H9 (cell line): Measurements from ENCODE around the gene HDLBP. TPM values are rescaled to one million over a fixed set of nuclear protein-coding genes. Genes with fewer than 3 reads are reported as not detected.
A peak's percentile ranks its signal among the peaks of the same experiment; 100 is the strongest.

Experiments used
- DNase-seq: peaks from one replicate; pipeline ENCODE4 v3.0.0-alpha.2; 2017
- H2AFZ ChIP-seq: one replicate; pipeline ENCODE4 v1.6.1; 2013; ENCODE audit warnings: mild to moderate bottlenecking, low read length, control low read depth, moderate library complexity
- H2AK5ac ChIP-seq: 2 replicates; pipeline ENCODE4 v1.6.1; 2013; ENCODE audit warnings: low read length, control low read depth, mixed read lengths; ENCODE audit not compliant: insufficient read length
- H2BK120ac ChIP-seq: one replicate; pipeline ENCODE4 v1.6.1; 2013; ENCODE audit warnings: low read depth, mild to moderate bottlenecking, low read length, control low read depth, inconsistent platforms; ENCODE audit not compliant: poor library complexity, severe bottlenecking
- H2BK12ac ChIP-seq: 2 replicates; pipeline ENCODE4 v1.6.1; 2013; ENCODE audit warnings: low read length, control low read depth, mixed read lengths, low read depth; ENCODE audit not compliant: insufficient read length
- H2BK15ac ChIP-seq: 2 replicates; pipeline ENCODE4 v1.6.1; 2013; ENCODE audit warnings: low read depth, low read length, control low read depth
- H2BK20ac ChIP-seq: one replicate; pipeline ENCODE4 v1.6.1; 2013; ENCODE audit warnings: low read depth, mild to moderate bottlenecking, low read length, control low read depth, inconsistent platforms; ENCODE audit not compliant: poor library complexity, severe bottlenecking
- H2BK5ac ChIP-seq: 2 replicates; pipeline ENCODE4 v1.6.1; 2013; ENCODE audit warnings: low read length, control low read depth, mixed read lengths; ENCODE audit not compliant: insufficient read length
- H3K14ac ChIP-seq: 2 replicates; pipeline ENCODE4 v1.6.1; 2013; ENCODE audit warnings: low read length, control low read depth; ENCODE audit not compliant: insufficient read depth
- H3K18ac ChIP-seq: 2 replicates; pipeline ENCODE4 v1.6.1; 2013; ENCODE audit warnings: low read depth, mild to moderate bottlenecking, mixed read lengths, low read length, control low read depth; ENCODE audit not compliant: insufficient read length
- H3K23ac ChIP-seq: 2 replicates; pipeline ENCODE4 v1.6.1; 2013; ENCODE audit warnings: low read length, control low read depth, mixed read lengths, low read depth; ENCODE audit not compliant: insufficient read length
- H3K23me2 ChIP-seq: 2 replicates; pipeline ENCODE4 v1.6.1; 2013; ENCODE audit warnings: low read depth, mild to moderate bottlenecking, mixed read lengths, low read length, control low read depth; ENCODE audit not compliant: insufficient read length, poor library complexity, severe bottlenecking
- H3K27ac ChIP-seq: 2 replicates; pipeline ENCODE4 v1.5.1; 2013; ENCODE audit warnings: low read length, control low read depth, mixed read lengths, low read depth; ENCODE audit not compliant: insufficient read length
- H3K27me3 ChIP-seq: 2 replicates; pipeline ENCODE4 v1.6.1; 2013; ENCODE audit warnings: low read length, control low read depth, inconsistent platforms; ENCODE audit not compliant: insufficient read depth
- H3K4ac ChIP-seq: 2 replicates; pipeline ENCODE4 v1.6.1; 2013; ENCODE audit warnings: low read depth, mild to moderate bottlenecking, control low read depth, inconsistent platforms, low read length, moderate library complexity
- H3K4me1 ChIP-seq: 2 replicates; pipeline ENCODE4 v1.6.1; 2013; ENCODE audit warnings: low read length, control low read depth, inconsistent platforms; ENCODE audit not compliant: insufficient read depth
- H3K4me2 ChIP-seq: 2 replicates; pipeline ENCODE4 v1.6.1; 2013; ENCODE audit warnings: low read length, control low read depth, mixed read lengths; ENCODE audit not compliant: insufficient read length, insufficient read depth
- H3K56ac ChIP-seq: 2 replicates; pipeline ENCODE4 v1.6.1; 2013; ENCODE audit warnings: low read depth, mild to moderate bottlenecking, mixed read lengths, low read length, control low read depth; ENCODE audit not compliant: insufficient read length
- H3K79me1 ChIP-seq: 2 replicates; pipeline ENCODE4 v1.6.1; 2013; ENCODE audit warnings: low read depth, mild to moderate bottlenecking, moderate library complexity, low read length, control low read depth, inconsistent platforms; ENCODE audit not compliant: insufficient read depth, poor library complexity, severe bottlenecking
- H3K79me2 ChIP-seq: 2 replicates; pipeline ENCODE4 v1.6.1; 2013; ENCODE audit warnings: low read length, control low read depth, inconsistent platforms; ENCODE audit not compliant: insufficient read depth
- H3K9ac ChIP-seq: 2 replicates; pipeline ENCODE4 v1.6.1; 2013; ENCODE audit warnings: low read length, control low read depth, mixed read lengths; ENCODE audit not compliant: insufficient read length; ENCODE audit errors: extremely low read depth
- H3K9me3 ChIP-seq: one replicate; pipeline ENCODE4 v1.6.1; 2013; ENCODE audit warnings: low read depth, low read length, inconsistent platforms; ENCODE audit not compliant: control insufficient read depth
- H3T11ph ChIP-seq: one replicate; pipeline ENCODE4 v1.6.1; 2013; ENCODE audit warnings: mild to moderate bottlenecking, low read length, control low read depth, inconsistent platforms
- H4K20me1 ChIP-seq: one replicate; pipeline ENCODE4 v1.6.1; 2013; ENCODE audit not compliant: control insufficient read depth, insufficient read length, insufficient read depth
- H4K5ac ChIP-seq: 2 replicates; pipeline ENCODE4 v1.6.1; 2013; ENCODE audit warnings: low read depth, mild to moderate bottlenecking, mixed read lengths, low read length, control low read depth; ENCODE audit not compliant: insufficient read length
- H4K8ac ChIP-seq: replicated peaks from 2 replicates; pipeline ENCODE4 v1.6.1; 2013; ENCODE audit warnings: low read length, control low read depth, mixed read lengths, low read depth; ENCODE audit not compliant: insufficient read length
- H4K91ac ChIP-seq: 2 replicates; pipeline ENCODE4 v1.6.1; 2013; ENCODE audit warnings: low read depth, mild to moderate bottlenecking, moderate library complexity, mixed read lengths, low read length, control low read depth; ENCODE audit not compliant: insufficient read length
- H3K27ac Mint-ChIP-seq, 3 experiments: 2 replicates in 2 of 3; 3 replicates in 1 of 3; pipeline ENCODE4 v1.8.0; 2020 to 2021; ENCODE audit warnings: mixed read lengths in 3 of 3, mild to moderate bottlenecking in 1 of 3, moderate library complexity in 1 of 3
- H3K27me3 Mint-ChIP-seq: 2 replicates; pipeline ENCODE4 v1.8.0; 2021; ENCODE audit warnings: low read depth, mild to moderate bottlenecking, moderate library complexity, mixed read lengths
- H3K36me3 Mint-ChIP-seq, 3 experiments: 2 replicates in 2 of 3; 3 replicates in 1 of 3; pipeline ENCODE4 v1.8.0; 2020 to 2021; ENCODE audit warnings: low read depth in 3 of 3, mixed read lengths in 3 of 3; ENCODE audit not compliant: insufficient read depth in 1 of 3
- H3K4me1 Mint-ChIP-seq, 2 experiments: 2 replicates each; pipeline ENCODE4 v1.8.0; 2020; ENCODE audit warnings: mixed read lengths in 2 of 2
- H3K4me3 Mint-ChIP-seq, 2 experiments: 2 replicates in 1 of 2; 3 replicates in 1 of 2; pipeline ENCODE4 v1.8.0; 2020 to 2021; ENCODE audit warnings: mild to moderate bottlenecking in 2 of 2, mixed read lengths in 2 of 2, moderate library complexity in 1 of 2
- H3K9me3 Mint-ChIP-seq, 2 experiments: 2 replicates in 1 of 2; 3 replicates in 1 of 2; pipeline ENCODE4 v1.8.0; 2020; ENCODE audit warnings: mild to moderate bottlenecking in 2 of 2, mixed read lengths in 2 of 2, moderate library complexity in 1 of 2
- WGBS: extraction: QIAGEN DNeasy Blood & Tissue Kit; methylation state at CpG from one replicate; pipeline ENCODE4 v1.1.7; 2013; ENCODE audit warnings: missing lambda C conversion rate, low lambda C conversion rate, mixed read lengths; ENCODE audit not compliant: insufficient read length; ENCODE audit errors: extremely low coverage; 5-methylcytosine and 5-hydroxymethylcytosine counted together
- total RNA-seq: library from RNA; stranded (reverse); gene quantifications from 2 replicates; pipeline ENCODE4 v1.2.1, GENCODE V29; 2021
- TF ChIP-seq, protein P1 (sequence below): fragments of 200-600 bp; sonication (generic); conservative IDR thresholded peaks from 3 replicates; pipeline ENCODE4 v1.8.0; 2021; ENCODE audit warnings: antibody characterized with exemption, mild to moderate bottlenecking

Gene HDLBP
- total RNA-seq, 1 experiment from 2014 or later: 364 TPM

DNA sequence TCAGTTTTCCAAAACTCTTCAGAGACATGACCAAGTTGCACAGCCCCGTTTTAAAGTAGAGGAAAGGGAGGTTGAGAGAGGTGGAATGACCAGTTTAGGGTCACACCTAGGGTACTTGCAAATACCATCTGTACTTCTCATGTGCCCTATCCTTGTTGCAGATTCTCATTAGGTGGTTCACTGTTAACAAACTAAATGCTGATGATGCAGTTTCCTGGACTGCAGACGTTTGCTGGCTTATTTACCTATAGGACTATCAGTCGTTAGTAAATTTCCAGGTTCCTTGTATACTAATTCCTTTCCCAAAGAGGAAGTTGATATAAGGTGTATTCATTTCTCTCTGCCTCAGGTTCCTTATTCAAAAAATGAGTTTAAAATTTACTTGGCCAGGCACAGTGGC, 42.1 kb upstream of the HDLBP start:
- Mint-ChIP-seq H3K4me3 (peak overlapping the region; percentile 76 to 82), H3K4me1 (peaks cover 47 to 53% of the 10 kb centered on the region in 2 experiments), H3K27me3 (no peaks in the 10 kb centered on the region), H3K9me3 (no peaks in the 10 kb centered on the region), H3K27ac (no peak overlapping the region), H3K36me3 (peaks cover 0 to 20% (median 13%) of the 10 kb centered on the region in 3 experiments; a peak in 5 of 7 replicates)
- H3K18ac ChIP-seq: no peak overlapping the region
- H3K79me2 ChIP-seq: peaks cover 7% of the 10 kb centered on the region; the same call in 1 of the 2 replicates
- H2AK5ac ChIP-seq: no peak overlapping the region
- TF ChIP-seq, protein P1, sequence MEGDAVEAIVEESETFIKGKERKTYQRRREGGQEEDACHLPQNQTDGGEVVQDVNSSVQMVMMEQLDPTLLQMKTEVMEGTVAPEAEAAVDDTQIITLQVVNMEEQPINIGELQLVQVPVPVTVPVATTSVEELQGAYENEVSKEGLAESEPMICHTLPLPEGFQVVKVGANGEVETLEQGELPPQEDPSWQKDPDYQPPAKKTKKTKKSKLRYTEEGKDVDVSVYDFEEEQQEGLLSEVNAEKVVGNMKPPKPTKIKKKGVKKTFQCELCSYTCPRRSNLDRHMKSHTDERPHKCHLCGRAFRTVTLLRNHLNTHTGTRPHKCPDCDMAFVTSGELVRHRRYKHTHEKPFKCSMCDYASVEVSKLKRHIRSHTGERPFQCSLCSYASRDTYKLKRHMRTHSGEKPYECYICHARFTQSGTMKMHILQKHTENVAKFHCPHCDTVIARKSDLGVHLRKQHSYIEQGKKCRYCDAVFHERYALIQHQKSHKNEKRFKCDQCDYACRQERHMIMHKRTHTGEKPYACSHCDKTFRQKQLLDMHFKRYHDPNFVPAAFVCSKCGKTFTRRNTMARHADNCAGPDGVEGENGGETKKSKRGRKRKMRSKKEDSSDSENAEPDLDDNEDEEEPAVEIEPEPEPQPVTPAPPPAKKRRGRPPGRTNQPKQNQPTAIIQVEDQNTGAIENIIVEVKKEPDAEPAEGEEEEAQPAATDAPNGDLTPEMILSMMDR: no peak
- H2BK12ac ChIP-seq: no peak overlapping the region
- H3T11ph ChIP-seq: no peak overlapping the region
- H2BK20ac ChIP-seq: no peak overlapping the region
- no peak overlapping the region for H3K56ac ChIP-seq
- H3K27me3 ChIP-seq: no peaks in the 10 kb centered on the region
- H2AFZ ChIP-seq: no peak overlapping the region
- peaks cover 2% of the 10 kb centered on the region; the same call in 1 of the 2 replicates for H3K4me1 ChIP-seq
- no peak overlapping the region for H4K8ac ChIP-seq
- H3K9ac ChIP-seq: no peak overlapping the region
- H3K23me2 ChIP-seq: peaks cover 4% of the 10 kb centered on the region
- H3K4ac ChIP-seq: no peak overlapping the region
- no peak overlapping the region for H3K23ac ChIP-seq
- no peak for DNase-seq
- no peaks in the 10 kb centered on the region for H4K20me1 ChIP-seq
- peaks cover 5% of the 10 kb centered on the region for H3K79me1 ChIP-seq
- no peak overlapping the region for H2BK5ac ChIP-seq
- no peak overlapping the region for H4K5ac ChIP-seq
- no CpG with 5 or more reads among the region's 3 CpGs for WGBS
- no peaks in the 10 kb centered on the region for H3K9me3 ChIP-seq
- H2BK15ac ChIP-seq: no peak overlapping the region
- H3K14ac ChIP-seq: no peak overlapping the region
- H3K4me2 ChIP-seq: peak overlapping the region; percentile 67
- H4K91ac ChIP-seq: no peak overlapping the region
- H2BK120ac ChIP-seq: no peak overlapping the region
- no peak overlapping the region for H3K27ac ChIP-seq
